Endodermal cell (in vitro differentiated cells): Measurements from ENCODE around the gene OAS2. TPM values are rescaled to one million over a fixed set of nuclear protein-coding genes. Genes with fewer than 3 reads are reported as not detected.

Source experiments
- DNase-seq: peaks from one replicate; pipeline ENCODE4 v3.0.0-alpha.2; 2017
- H3K27ac ChIP-seq: 2 replicates; pipeline ENCODE4 v1.5.1; 2013; ENCODE audit warnings: mild to moderate bottlenecking, low read depth, low read length, moderate library complexity
- H3K27me3 ChIP-seq: 2 replicates; pipeline ENCODE4 v1.6.1; 2013; ENCODE audit warnings: mild to moderate bottlenecking, low read length, moderate library complexity; ENCODE audit not compliant: insufficient read depth, control insufficient read depth, poor library complexity, severe bottlenecking
- H3K36me3 ChIP-seq: 2 replicates; pipeline ENCODE4 v1.7.0; 2013; ENCODE audit warnings: mild to moderate bottlenecking, low read length, moderate library complexity; ENCODE audit not compliant: control insufficient read depth, insufficient read depth
- H3K4me1 ChIP-seq: one replicate; pipeline ENCODE4 v1.7.0; 2013; ENCODE audit warnings: low read length; ENCODE audit not compliant: control insufficient read depth, insufficient read depth
- H3K4me3 ChIP-seq: 2 replicates; pipeline ENCODE4 v1.5.1; 2013; ENCODE audit warnings: mild to moderate bottlenecking, low read length, moderate library complexity
- H3K9ac ChIP-seq: 2 replicates; pipeline ENCODE4 v1.6.1; 2013; ENCODE audit warnings: mild to moderate bottlenecking, low read length, moderate library complexity; ENCODE audit not compliant: poor library complexity, severe bottlenecking; ENCODE audit errors: extremely low read depth
- H3K9me3 ChIP-seq: 2 replicates; pipeline ENCODE4 v1.6.1; 2013; ENCODE audit warnings: mild to moderate bottlenecking, low read length, moderate library complexity; ENCODE audit not compliant: control insufficient read depth
- H3K27ac Mint-ChIP-seq: 2 replicates; pipeline ENCODE4 v1.8.0; 2020; ENCODE audit warnings: mixed read lengths
- H3K27me3 Mint-ChIP-seq: 2 replicates; pipeline ENCODE4 v1.8.0; 2021; ENCODE audit warnings: mild to moderate bottlenecking, mixed read lengths; ENCODE audit not compliant: insufficient read depth
- H3K36me3 Mint-ChIP-seq: 2 replicates; pipeline ENCODE4 v1.8.0; 2020; ENCODE audit warnings: low read depth, mixed read lengths
- H3K4me1 Mint-ChIP-seq: 2 replicates; pipeline ENCODE4 v1.8.0; 2020; ENCODE audit warnings: mixed read lengths
- H3K4me3 Mint-ChIP-seq: 2 replicates; pipeline ENCODE4 v1.8.0; 2020; ENCODE audit warnings: mild to moderate bottlenecking, moderate library complexity, mixed read lengths
- H3K9me3 Mint-ChIP-seq: 2 replicates; pipeline ENCODE4 v1.8.0; 2020; ENCODE audit warnings: mild to moderate bottlenecking, mixed read lengths
- WGBS, 2 experiments: methylation state at CpG; one replicate each; pipeline versions ENCODE4 v1.1.5 to v1.1.7; 2013; ENCODE audit warnings: missing lambda C conversion rate in 2 of 2, mixed read lengths in 1 of 2; ENCODE audit not compliant: insufficient coverage in 1 of 2, insufficient read length in 1 of 2; 5-methylcytosine and 5-hydroxymethylcytosine counted together
- total RNA-seq, 2 donors: library from RNA; stranded (reverse); fragmentation: NEBNext Ultra II Directional in 1 of 2; extraction: Animal tissue kit (Norgen Biotek cat#: 25700) in 1 of 2; gene quantifications; 2 replicates in 1 of 2; 3 replicates in 1 of 2; pipeline ENCODE4 v1.2.1, GENCODE V29; 2021
- TF ChIP-seq, protein P1 (sequence below): fragments of 200-600 bp; sonication (generic); conservative IDR thresholded peaks from 2 replicates; pipeline ENCODE4 v1.5.0; 2021; ENCODE audit warnings: antibody characterized with exemption, mild to moderate bottlenecking

OAS2 gene
- total RNA-seq, 2 donors from 2014 or later: not detected

DNA sequence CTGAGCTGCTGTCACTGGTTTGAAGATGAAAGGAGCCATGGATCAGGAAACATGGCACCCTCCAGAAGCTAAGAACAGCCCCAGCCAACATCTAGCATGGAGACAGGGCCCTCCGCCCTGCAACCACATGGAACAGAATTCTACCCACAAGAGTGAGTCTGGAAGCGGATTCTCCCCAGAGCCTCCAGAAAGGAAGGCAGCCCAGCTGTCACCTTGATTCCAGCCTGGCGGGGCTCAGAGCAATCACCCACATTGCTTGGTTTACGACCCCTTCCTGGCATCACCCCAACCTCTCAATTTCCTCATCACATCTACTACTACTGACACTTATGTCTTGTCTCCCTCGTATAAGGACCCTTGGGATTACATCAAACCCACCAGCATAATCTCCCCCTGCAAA, 38.5 kb downstream of the OAS2 start:
- Mint-ChIP-seq H3K9me3 (peaks cover under 1% of the 10 kb centered on the region), H3K4me1 (no peaks in the 10 kb centered on the region), H3K27ac (no peak overlapping the region), H3K36me3 (no peaks in the 10 kb centered on the region), H3K27me3 (peaks cover 41% of the 10 kb centered on the region), H3K4me3 (no peak overlapping the region)
- H3K27ac ChIP-seq: no peak overlapping the region
- H3K9ac ChIP-seq: no peak overlapping the region
- H3K27me3 ChIP-seq: peaks cover 36% of the 10 kb centered on the region
- TF ChIP-seq, protein P1, sequence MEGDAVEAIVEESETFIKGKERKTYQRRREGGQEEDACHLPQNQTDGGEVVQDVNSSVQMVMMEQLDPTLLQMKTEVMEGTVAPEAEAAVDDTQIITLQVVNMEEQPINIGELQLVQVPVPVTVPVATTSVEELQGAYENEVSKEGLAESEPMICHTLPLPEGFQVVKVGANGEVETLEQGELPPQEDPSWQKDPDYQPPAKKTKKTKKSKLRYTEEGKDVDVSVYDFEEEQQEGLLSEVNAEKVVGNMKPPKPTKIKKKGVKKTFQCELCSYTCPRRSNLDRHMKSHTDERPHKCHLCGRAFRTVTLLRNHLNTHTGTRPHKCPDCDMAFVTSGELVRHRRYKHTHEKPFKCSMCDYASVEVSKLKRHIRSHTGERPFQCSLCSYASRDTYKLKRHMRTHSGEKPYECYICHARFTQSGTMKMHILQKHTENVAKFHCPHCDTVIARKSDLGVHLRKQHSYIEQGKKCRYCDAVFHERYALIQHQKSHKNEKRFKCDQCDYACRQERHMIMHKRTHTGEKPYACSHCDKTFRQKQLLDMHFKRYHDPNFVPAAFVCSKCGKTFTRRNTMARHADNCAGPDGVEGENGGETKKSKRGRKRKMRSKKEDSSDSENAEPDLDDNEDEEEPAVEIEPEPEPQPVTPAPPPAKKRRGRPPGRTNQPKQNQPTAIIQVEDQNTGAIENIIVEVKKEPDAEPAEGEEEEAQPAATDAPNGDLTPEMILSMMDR: no peak
- 89 to 100% methylated on average over 1 to 5 of the region's 5 CpGs for WGBS, 2 experiments
- no peak for DNase-seq
- no peak overlapping the region for H3K4me3 ChIP-seq
- peaks cover under 1% of the 10 kb centered on the region for H3K9me3 ChIP-seq
- no peaks in the 10 kb centered on the region for H3K36me3 ChIP-seq
- H3K4me1 ChIP-seq: no peaks in the 10 kb centered on the region

DNA sequence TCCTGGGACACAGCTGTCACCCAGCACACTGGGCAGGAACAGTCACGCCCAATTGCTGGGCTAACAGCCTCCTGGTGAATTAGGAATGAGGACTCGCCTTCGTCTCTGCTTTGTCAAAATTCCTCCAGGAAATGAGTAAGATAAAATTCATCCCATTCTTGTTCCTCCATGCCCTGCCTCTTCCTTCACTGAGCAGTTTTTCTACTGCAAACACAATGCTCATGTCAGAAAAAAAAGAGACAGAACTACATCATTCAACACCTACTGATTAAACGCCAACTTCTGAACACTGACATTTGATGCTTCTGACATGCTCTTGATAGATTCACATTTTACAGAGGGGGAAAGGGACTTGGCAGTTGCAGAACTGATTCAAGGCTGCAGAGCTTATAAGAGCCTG, 40.7 kb downstream of the OAS2 start:
- peaks cover 60% of the 10 kb centered on the region for H3K27me3 Mint-ChIP-seq
- no peak overlapping the region for H3K9ac ChIP-seq
- H3K4me1 Mint-ChIP-seq: no peaks in the 10 kb centered on the region
- H3K4me3 Mint-ChIP-seq: no peak overlapping the region
- H3K4me1 ChIP-seq: no peaks in the 10 kb centered on the region
- no peaks in the 10 kb centered on the region for H3K36me3 ChIP-seq
- WGBS, 2 experiments: 85 to 100% methylated on average over 1 to 4 of the region's 4 CpGs
- no peak overlapping the region for H3K27ac ChIP-seq
- no peak for DNase-seq
- H3K27me3 ChIP-seq: peaks cover 58% of the 10 kb centered on the region
- no peaks in the 10 kb centered on the region for H3K9me3 ChIP-seq
- H3K27ac Mint-ChIP-seq: no peak overlapping the region
- TF ChIP-seq, protein P1: no peak
- no peak overlapping the region for H3K4me3 ChIP-seq
- H3K9me3 Mint-ChIP-seq: no peaks in the 10 kb centered on the region
- H3K36me3 Mint-ChIP-seq: no peaks in the 10 kb centered on the region

DNA sequence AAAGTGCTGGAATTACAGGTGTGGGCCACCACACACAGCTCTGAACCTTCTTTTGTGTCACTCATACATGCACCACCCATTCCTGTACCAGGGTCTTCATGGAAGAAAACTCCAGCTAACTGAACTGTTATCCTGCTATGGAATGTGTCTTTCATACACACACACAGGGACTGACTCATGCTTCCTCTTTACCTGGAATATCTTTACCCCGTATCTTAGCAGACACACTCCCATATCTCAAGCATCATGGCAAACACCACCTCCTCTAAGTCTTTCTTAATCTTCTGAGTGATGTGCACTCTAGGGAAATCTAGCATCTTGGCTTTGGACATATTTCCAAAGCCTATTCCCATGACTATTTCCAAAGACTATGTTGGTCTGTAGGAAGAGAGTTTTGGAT, 43.2 kb downstream of the OAS2 start:
- H3K4me3 ChIP-seq: no peak overlapping the region
- Mint-ChIP-seq H3K27ac (no peak overlapping the region), H3K9me3 (peaks cover 7% of the 10 kb centered on the region), H3K4me3 (no peak overlapping the region), H3K36me3 (no peaks in the 10 kb centered on the region), H3K27me3 (peaks cover 69% of the 10 kb centered on the region), H3K4me1 (no peaks in the 10 kb centered on the region)
- no peak for DNase-seq
- no peaks in the 10 kb centered on the region for H3K4me1 ChIP-seq
- TF ChIP-seq, protein P1: no peak
- peaks cover 9% of the 10 kb centered on the region for H3K9me3 ChIP-seq
- H3K27me3 ChIP-seq: peaks cover 68% of the 10 kb centered on the region
- WGBS, 2 experiments: 96% methylated on average over 1 of the region's 1 CpG; no CpG with 5 or more reads in 1 of the 2 experiments
- no peak overlapping the region for H3K27ac ChIP-seq
- H3K36me3 ChIP-seq: no peaks in the 10 kb centered on the region
- no peak overlapping the region for H3K9ac ChIP-seq
